Small intestine (tissue), 7 donors: ENCODE results near the gene DHDH. TPM values are rescaled to one million over a fixed set of nuclear protein-coding genes. Genes with fewer than 3 reads are reported as not detected.

Experiments used
- DNase-seq, 2 donors: peaks; one replicate each; pipeline versions ENCODE4 v3.0.0 to v3.0.0-alpha.2; 2013
- FAIRE-seq: peaks from 2 replicates; lab custom pipeline; 2012; peaks lifted over from hg19 to GRCh38; lab: Jason Lieb, UNC
- H3K27ac ChIP-seq, 3 donors: one replicate each; pipeline ENCODE4 v1.5.1; 2013; ENCODE audit warnings: low read length in 2 of 3, mild to moderate bottlenecking in 2 of 3, control low read depth in 1 of 3, inconsistent platforms in 1 of 3, low read depth in 1 of 3, moderate library complexity in 1 of 3
- H3K27me3 ChIP-seq, 3 donors: one replicate each; pipeline ENCODE4 v1.6.1; 2013; ENCODE audit warnings: low read length in 3 of 3, inconsistent platforms in 1 of 3; ENCODE audit not compliant: control insufficient read depth in 3 of 3, insufficient read depth in 3 of 3
- H3K36me3 ChIP-seq, 3 donors: one replicate each; pipeline ENCODE4 v1.6.1; 2013; ENCODE audit warnings: low read length in 3 of 3, inconsistent platforms in 1 of 3, low read depth in 1 of 3, mild to moderate bottlenecking in 1 of 3, moderate library complexity in 1 of 3; ENCODE audit not compliant: control insufficient read depth in 3 of 3, insufficient read depth in 2 of 3
- H3K4me1 ChIP-seq, 3 donors: one replicate each; pipeline ENCODE4 v1.6.1; 2013; ENCODE audit warnings: low read length in 2 of 3, inconsistent platforms in 1 of 3, low read depth in 1 of 3, mild to moderate bottlenecking in 1 of 3, moderate library complexity in 1 of 3; ENCODE audit not compliant: control insufficient read depth in 3 of 3, insufficient read depth in 2 of 3
- H3K4me3 ChIP-seq, 3 donors: one replicate each; pipeline ENCODE4 v1.5.1; 2013; ENCODE audit warnings: low read length in 3 of 3, control low read depth in 1 of 3, inconsistent platforms in 1 of 3, low read depth in 1 of 3, mild to moderate bottlenecking in 1 of 3, moderate library complexity in 1 of 3
- H3K9me3 ChIP-seq, 2 donors: one replicate each; pipeline ENCODE4 v1.6.1; 2013; ENCODE audit warnings: low read depth in 1 of 2, low read length in 1 of 2; ENCODE audit not compliant: control insufficient read depth in 2 of 2, insufficient read depth in 1 of 2
- WGBS, 3 donors: extraction: QIAGEN DNeasy Blood & Tissue Kit; methylation state at CpG; one replicate each; pipeline ENCODE4 v1.1.7; 2013; 5-methylcytosine and 5-hydroxymethylcytosine counted together
- polyA plus RNA-seq, 4 donors: library from polyadenylated mRNA; stranded (reverse) in 3 of 4; unstranded in 1 of 4; fragments of 200-250 nt in 3 of 4; fragments of 120-200 nt in 1 of 4; gene quantifications; one replicate each; pipeline versions ENCODE4 v1.2.1 to v1.2.3, GENCODE V29; 2013
- donor health status: healthy with polysubstance abuse.
- donor health status: control.
- donor health status: control.
- donor health status: Bipolar disorder and iron deficiency.
- donor health status: healthy.

The DHDH gene
- polyA plus RNA-seq, 4 donors: 2.9 to 36.2 (median 13.8) TPM

DNA sequence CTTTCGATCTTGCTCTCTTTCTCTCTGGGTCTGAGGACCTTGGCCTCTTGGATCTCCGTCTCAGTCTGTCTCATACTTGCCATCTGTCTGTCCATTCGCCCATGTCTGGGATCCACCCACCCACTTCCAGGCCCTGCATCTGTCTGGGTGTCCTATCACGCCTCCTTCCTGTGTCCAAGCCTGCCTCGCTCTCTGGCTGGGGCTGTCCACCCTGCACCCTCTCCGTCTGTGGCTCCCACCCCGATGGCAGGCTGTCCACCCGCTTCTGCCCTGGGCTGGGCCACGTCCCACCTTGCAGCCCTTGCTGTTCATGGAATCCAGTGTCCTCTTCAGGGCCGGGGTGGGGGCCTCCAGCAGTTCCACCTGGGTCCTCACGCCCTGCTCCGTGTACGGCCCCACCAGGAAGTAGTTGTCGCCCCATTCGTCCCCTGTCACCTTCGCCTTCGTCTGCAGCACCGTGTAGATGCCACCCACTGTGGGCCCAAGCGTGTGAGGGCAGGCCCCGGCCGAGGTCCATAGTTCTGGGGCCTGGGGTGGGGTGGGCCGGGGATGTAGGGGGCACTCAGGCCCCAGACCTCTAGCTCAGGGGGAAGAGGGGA is 57.6 kb downstream of the DHDH start:
- Histone ChIP-seq H3K27ac (peak overlapping the region in 1 of 3 donors; percentile 18), H3K36me3 (peaks cover 2 to 46% (median 4%) of the 10 kb centered on the region in 3 donors), H3K9me3 (no peaks in the 10 kb centered on the region), H3K4me1 (peaks cover 2 to 22% (median 7%) of the 10 kb centered on the region in 3 donors), H3K4me3 (peak overlapping the region in 1 of 3 donors; percentile 94), H3K27me3 (no peaks in the 10 kb centered on the region)
- WGBS, 3 donors: 81 to 88% (median 82%) methylated on average over 22 of the region's 22 CpGs
- FAIRE-seq (no peak), DNase-seq (no peak)

DNA sequence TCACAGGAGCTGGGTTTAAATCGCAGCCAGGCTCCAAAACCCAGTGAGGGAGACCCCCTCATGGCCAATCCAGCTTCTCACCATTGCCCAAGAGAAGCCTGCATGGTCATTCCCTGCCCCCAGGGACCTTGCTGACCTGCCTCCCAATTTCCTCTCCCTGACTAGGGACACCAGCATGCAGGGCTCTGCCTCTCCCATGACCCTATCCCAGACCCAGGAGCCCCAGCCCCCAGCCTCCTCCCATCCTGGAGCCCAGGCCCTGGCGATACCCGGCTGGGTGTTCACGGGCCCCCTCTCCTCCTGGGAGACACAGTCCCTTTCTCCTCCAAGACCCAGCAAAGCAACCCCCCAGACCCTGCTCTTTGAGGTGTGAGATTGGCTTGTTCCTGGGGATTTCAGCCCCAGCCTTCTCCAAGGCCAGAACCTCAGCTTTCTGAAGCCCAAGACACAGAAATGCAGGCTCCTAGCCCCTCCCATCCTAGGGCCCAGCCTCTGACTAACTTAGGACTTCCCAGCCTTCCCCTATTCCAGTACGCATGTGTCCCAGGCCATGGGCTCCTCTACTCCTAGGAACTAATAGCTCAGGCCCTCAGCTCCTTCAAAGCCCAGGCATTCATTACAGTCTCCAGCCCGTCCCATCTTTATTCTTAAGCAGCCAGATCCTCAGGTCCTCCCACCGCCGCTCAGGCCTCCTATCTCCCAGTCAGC is 58.5 kb downstream of the DHDH start:
- Histone ChIP-seq H3K27me3 (no peaks in the 10 kb centered on the region), H3K27ac (peak overlapping the region; percentile 5 to 98 (median 95)), H3K4me3 (peak overlapping the region; percentile 52 to 94 (median 89)), H3K36me3 (peaks cover 2 to 38% (median 4%) of the 10 kb centered on the region in 3 donors), H3K9me3 (no peaks in the 10 kb centered on the region), H3K4me1 (peaks cover 2 to 22% (median 7%) of the 10 kb centered on the region in 3 donors)
- DNase-seq (peak; percentile 77 to 78), FAIRE-seq (no peak)
- 19 to 23% (median 22%) methylated on average over 7 to 8 of the region's 8 CpGs for WGBS, 3 donors

DNA sequence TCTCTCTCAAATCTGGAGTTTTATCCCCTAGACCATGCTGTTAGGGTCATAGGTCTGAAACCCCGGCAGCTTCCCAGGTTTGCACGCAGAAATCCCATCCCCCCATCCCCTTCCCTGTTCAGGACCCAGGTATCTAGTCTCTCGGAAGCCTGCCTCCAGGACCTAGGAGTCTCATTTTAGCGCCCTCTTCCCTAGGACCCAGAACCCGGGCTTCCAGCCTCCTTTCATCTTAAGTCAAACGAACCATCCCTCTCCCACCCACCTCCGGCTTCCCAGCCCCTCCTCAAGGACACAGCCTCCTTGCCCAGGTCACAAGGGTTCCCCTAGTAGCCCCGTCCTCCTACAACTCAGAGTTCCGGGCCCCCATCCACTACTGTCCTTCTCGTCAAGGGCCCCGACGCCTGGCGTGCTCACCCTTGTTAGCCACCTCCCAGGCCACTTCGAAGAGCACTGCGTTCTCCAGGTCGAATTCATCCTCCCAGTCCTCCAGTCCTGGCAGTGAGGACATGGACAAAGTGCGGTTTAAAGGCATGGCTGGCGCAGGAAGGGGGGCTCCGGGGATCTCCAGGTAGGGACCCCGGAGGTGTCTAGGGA is 59.2 kb downstream of the DHDH start:
- Histone ChIP-seq H3K4me1 (peaks cover 2 to 22% (median 7%) of the 10 kb centered on the region in 3 donors), H3K27me3 (no peaks in the 10 kb centered on the region), H3K27ac (peak overlapping the region; percentile 5 to 98 (median 95)), H3K9me3 (no peaks in the 10 kb centered on the region), H3K4me3 (peak overlapping the region; percentile 52 to 94 (median 89)), H3K36me3 (peaks cover 2 to 35% (median 4%) of the 10 kb centered on the region in 3 donors)
- 0 to 1% (median 1%) methylated on average over 20 of the region's 20 CpGs for WGBS, 3 donors
- FAIRE-seq (no peak), DNase-seq (peak in 1 of 2 donors; percentile 59)

DNA sequence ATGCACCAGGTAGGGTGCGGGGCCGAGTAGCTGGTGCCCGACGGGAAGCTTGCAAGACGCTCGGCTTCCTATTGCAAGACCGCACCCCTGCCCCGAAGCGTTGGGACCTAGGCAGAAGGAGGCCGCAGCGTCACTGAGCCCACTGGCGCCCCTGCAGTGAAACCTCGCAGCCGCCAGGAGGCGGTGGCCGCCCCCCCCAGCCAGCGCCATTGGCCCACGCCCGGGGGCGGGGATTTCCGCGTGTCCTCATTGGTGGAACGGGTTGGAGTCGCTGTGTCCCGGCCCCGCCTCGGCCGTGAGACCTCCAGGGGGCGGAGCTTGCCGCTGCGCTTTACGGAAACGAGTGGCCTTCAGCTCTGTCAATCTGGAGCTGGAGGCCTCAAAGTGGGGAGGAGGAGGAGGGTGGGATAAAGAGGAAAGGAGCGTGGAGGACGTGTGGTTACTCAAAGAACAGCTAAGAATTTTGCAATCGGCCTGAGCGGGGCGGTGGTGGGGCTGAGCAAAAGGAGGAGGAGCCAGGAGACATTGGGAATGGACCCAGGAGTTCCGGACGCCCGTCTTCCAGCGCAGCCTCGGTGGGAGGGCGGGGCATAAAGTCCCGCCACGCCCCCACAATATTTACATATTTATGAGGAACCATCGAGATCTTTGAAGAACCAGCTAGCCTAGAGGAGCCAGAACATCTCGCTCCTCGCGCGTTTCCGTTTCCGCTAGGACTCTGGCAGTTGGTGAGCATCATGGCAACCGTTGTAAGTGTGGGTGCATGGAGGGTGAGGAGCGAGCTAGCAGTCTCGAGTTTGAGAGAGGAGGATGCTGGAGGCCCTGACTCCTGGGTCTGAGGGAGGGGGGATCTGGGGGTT is 59.9 kb downstream of the DHDH start, which contains the start of the genes GYS1 and RUVBL2:
Gene GYS1 (minus strand): TSS at position 135 of the 860 bp plus-strand sequence. CDS start 197 bp downstream, outside the sequence.
Gene RUVBL2 (plus strand): TSS at position 713 of the 860 bp plus-strand sequence. CDS start 25 bp downstream, at position 738.
- H3K9me3 ChIP-seq: no peaks in the 10 kb centered on the region
- no peaks in the 10 kb centered on the region for H3K27me3 ChIP-seq
- peak within 1 kb of the TSS; percentile 66 to 98 (median 95) for H3K27ac ChIP-seq
- WGBS, 3 donors: 0 to 1% (median 0%) methylated on average over 50 to 56 of the region's 56 CpGs
- H3K4me1 ChIP-seq: peaks cover 2 to 22% (median 7%) of the 10 kb centered on the region in 3 donors
- FAIRE-seq (peak; percentile 55), DNase-seq (peak; percentile 99 to 100)
- peak within 1 kb of the TSS; percentile 58 to 94 (median 89) for H3K4me3 ChIP-seq
- H3K36me3 ChIP-seq: peaks cover 0 to 33% (median 4%) of the 10 kb centered on the region in 3 donors

DNA sequence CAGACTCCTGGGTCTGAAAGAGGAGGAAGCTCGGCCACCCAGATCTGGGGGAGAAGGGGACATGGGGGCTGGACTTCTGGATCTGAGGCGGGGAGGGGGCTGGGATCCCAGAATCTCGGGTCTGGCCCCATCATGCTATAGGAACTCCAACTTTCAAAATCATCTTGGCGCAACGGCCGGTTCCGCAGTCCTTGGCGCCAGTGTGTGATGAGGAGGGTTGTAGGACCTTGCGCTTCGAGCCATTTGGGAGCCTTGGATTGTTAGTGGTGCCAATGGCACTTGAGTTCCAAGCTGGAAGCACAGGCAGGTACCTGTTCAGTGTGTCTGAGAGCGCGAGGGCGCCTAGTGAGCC is 60.5 kb downstream of the DHDH start:
- FAIRE-seq (no peak), DNase-seq (no peak)
- peaks cover 2 to 22% (median 7%) of the 10 kb centered on the region in 3 donors for H3K4me1 ChIP-seq
- 0 to 1% (median 1%) methylated on average over 13 of the region's 13 CpGs for WGBS, 3 donors
- H3K36me3 ChIP-seq: peaks cover 0 to 29% (median 0%) of the 10 kb centered on the region in 3 donors
- H3K27me3 ChIP-seq: no peaks in the 10 kb centered on the region
- no peaks in the 10 kb centered on the region for H3K9me3 ChIP-seq
- H3K27ac ChIP-seq: peak overlapping the region; percentile 17 to 98 (median 95)
- peak overlapping the region; percentile 54 to 94 (median 58) for H3K4me3 ChIP-seq

Other genes starting within 250 kb of the DHDH start
- 100 to 1,000 TPM in 3 of 4 donors, 10 to 100 TPM in 1; 64.8 to 201 (median 117) TPM for gene FUT2, start 237.7 kb upstream of the DHDH start, polyA plus RNA-seq
- 1 to 10 TPM in 2 of 4 donors, under 1 TPM in 1, not detected in 1; 0.89 to 7.7 (median 1.1) TPM for gene MAMSTR, start 214.0 kb upstream of the DHDH start, polyA plus RNA-seq
- gene RASIP1, start 193.1 kb upstream of the DHDH start, polyA plus RNA-seq: 10 to 100 TPM in 1 of 4 donors, 1 to 10 TPM in 3; 1.3 to 13.5 (median 4.1) TPM
- gene IZUMO1, start 186.8 kb upstream of the DHDH start, polyA plus RNA-seq: under 1 TPM in 2 of 4 donors, not detected in 2; 0.31 to 0.45 TPM
- 1 to 10 TPM in 2 of 4 donors, under 1 TPM in 2; 0.22 to 7.8 (median 1.1) TPM for gene FUT1, start 181.1 kb upstream of the DHDH start, polyA plus RNA-seq
- gene FGF21, start 178.2 kb upstream of the DHDH start, polyA plus RNA-seq: under 1 TPM in 1 of 4 donors, not detected in 3; 0.09 TPM
- 10 to 100 TPM; 16.2 to 70.9 (median 30.2) TPM for gene BCAT2, start 122.7 kb upstream of the DHDH start, polyA plus RNA-seq
- gene HSD17B14, start 97.2 kb upstream of the DHDH start, polyA plus RNA-seq: 100 to 1,000 TPM in 1 of 4 donors, 10 to 100 TPM in 1, 1 to 10 TPM in 1, not detected in 1; 4.4 to 102 (median 11.6) TPM
- gene PLEKHA4, start 65.1 kb upstream of the DHDH start, polyA plus RNA-seq: 10 to 100 TPM in 2 of 4 donors, 1 to 10 TPM in 2; 4.0 to 20.3 (median 12.8) TPM
- 10 to 100 TPM; 52.8 to 73.0 (median 60.6) TPM for gene PPP1R15A, start 61.3 kb upstream of the DHDH start, polyA plus RNA-seq
- gene TULP2, start 35.0 kb upstream of the DHDH start, polyA plus RNA-seq: under 1 TPM in 2 of 4 donors, not detected in 2; 0.10 to 0.38 TPM
- gene NUCB1, start 33.4 kb upstream of the DHDH start, polyA plus RNA-seq: 100 to 1,000 TPM; 102 to 359 (median 228) TPM
- gene BAX, start 21.2 kb downstream of the DHDH start, polyA plus RNA-seq: 100 to 1,000 TPM; 138 to 199 (median 162) TPM
- gene FTL, start 31.6 kb downstream of the DHDH start, polyA plus RNA-seq: 1,000 to 10,000 TPM; 4,142 to 9,292 (median 8,268) TPM
- gene GYS1, start 59.6 kb downstream of the DHDH start, polyA plus RNA-seq: 10 to 100 TPM; 16.2 to 40.0 (median 25.0) TPM
- 100 to 1,000 TPM in 1 of 4 donors, 10 to 100 TPM in 3; 45.4 to 108 (median 57.3) TPM for gene RUVBL2, start 60.2 kb downstream of the DHDH start, polyA plus RNA-seq
- gene LHB, start 83.4 kb downstream of the DHDH start, polyA plus RNA-seq: 10 to 100 TPM in 1 of 4 donors, 1 to 10 TPM in 2, under 1 TPM in 1; 0.12 to 40.5 (median 5.2) TPM
- not detected for gene CGB3, start 90.6 kb downstream of the DHDH start, polyA plus RNA-seq
- not detected for gene CGB2, start 98.2 kb downstream of the DHDH start, polyA plus RNA-seq
- gene CGB1, start 103.2 kb downstream of the DHDH start, polyA plus RNA-seq: not detected
- under 1 TPM in 1 of 4 donors, not detected in 3; 0.09 TPM for gene CGB5, start 110.1 kb downstream of the DHDH start, polyA plus RNA-seq
- not detected for gene CGB8, start 115.4 kb downstream of the DHDH start, polyA plus RNA-seq
- under 1 TPM in 2 of 4 donors, not detected in 2; 0.03 to 0.13 TPM for gene CGB7, start 124.0 kb downstream of the DHDH start, polyA plus RNA-seq
- gene NTF4, start 131.1 kb downstream of the DHDH start, polyA plus RNA-seq: under 1 TPM in 1 of 4 donors, not detected in 3; 0.34 TPM
- under 1 TPM in 1 of 4 donors, not detected in 3; 0.03 TPM for gene KCNA7, start 139.0 kb downstream of the DHDH start, polyA plus RNA-seq
- 100 to 1,000 TPM; 159 to 237 (median 223) TPM for gene SNRNP70, start 151.8 kb downstream of the DHDH start, polyA plus RNA-seq
- gene LIN7B, start 180.7 kb downstream of the DHDH start, polyA plus RNA-seq: 10 to 100 TPM in 2 of 4 donors, 1 to 10 TPM in 2; 7.7 to 21.9 (median 14.5) TPM
- 1 to 10 TPM; 1.4 to 7.6 (median 4.4) TPM for gene C19orf73, start 185.4 kb downstream of the DHDH start, polyA plus RNA-seq
- gene PPFIA3, start 185.8 kb downstream of the DHDH start, polyA plus RNA-seq: 10 to 100 TPM in 3 of 4 donors, 1 to 10 TPM in 1; 2.8 to 48.6 (median 30.1) TPM
- gene HRC, start 221.7 kb downstream of the DHDH start, polyA plus RNA-seq: 1 to 10 TPM in 3 of 4 donors, under 1 TPM in 1; 0.67 to 2.6 (median 2.0) TPM
- gene TRPM4, start 224.1 kb downstream of the DHDH start, polyA plus RNA-seq: 100 to 1,000 TPM in 2 of 4 donors, 10 to 100 TPM in 2; 15.8 to 298 (median 92.6) TPM